Measurements from ENCODE around the gene OR5M8.

OR5M8 gene

GRCh38 chr11:56491270-56491669 is at the start of gene OR5M8:
Gene OR5M8, minus strand, starts transcription at chr11:56491370. Its CDS starts 0 bp downstream, at chr11:56491370.
- no peak for DNase-seq

DNA sequence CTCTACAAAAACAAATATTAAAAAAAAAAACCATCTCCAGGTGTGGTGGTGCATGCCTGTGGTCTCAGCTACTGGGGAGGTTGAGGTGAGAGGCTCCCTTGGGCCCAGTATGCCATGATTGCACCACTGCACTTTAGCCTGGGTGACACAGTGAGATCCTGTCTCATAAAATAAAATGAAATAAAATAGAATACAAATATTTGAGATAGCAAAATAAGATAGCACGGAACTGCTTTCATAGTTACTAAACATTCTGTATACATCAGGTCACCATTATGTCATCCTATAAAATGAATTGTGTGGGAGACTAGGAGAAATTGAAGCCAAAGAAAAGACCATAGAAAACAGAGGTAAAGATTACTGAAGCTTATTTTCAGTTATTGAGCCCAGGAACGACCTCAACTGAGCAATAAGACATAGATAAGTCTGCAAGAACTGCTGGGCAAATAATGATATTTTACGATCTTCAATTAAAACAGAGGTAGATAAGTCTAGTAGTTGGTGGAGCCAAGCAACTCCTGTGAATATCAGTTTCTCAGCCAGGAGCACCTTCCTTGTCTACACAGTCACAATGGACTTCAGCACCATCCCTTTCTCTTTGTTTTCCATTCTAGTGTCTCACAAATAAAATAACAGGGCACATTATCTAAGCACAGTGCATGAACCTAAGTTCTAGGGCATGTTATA is 42.0 kb upstream of the OR5M8 start:
- no peak for DNase-seq

DNA sequence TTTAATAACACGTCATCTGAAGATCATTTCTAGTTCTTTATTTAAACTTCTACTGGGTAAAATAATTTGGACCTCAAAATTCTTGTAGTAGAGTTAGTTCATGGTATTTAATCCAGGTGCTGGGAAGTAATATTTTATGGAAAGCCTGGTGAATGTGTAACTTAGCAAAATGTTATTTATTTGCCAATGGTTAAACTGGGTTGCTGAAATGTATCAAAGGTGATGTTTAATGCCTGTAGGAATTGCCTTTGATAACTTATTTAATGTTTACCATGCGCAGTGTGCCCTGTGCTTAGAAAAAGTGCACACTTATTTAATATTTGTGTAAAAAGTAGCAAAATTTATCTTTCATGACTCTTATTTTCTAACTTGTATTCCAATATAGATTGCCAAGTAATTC is 40.7 kb upstream of the OR5M8 start:
- no peak for DNase-seq

DNA sequence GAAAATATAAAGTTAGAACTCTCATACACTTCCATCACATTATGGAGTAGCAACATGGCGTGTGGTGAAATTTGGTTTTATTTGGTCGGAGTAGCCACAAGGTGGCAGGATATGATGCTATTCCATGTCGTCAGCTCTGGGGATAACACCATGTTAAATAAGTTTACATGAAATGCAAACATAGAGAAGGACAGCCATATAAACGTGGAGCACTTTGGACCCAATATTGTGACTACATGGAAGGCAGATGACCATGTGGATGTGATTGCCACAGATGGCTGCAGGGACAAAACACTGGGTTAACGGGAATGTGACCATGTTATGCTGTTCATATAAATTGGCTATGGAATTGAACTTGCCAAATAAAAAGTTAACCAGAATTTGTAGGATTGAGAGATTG is 30.8 kb upstream of the OR5M8 start:
- no peak for DNase-seq

- DNase-seq: no peak
These were observed 22.1 kb upstream of the OR5M8 start for GRCh38 chr11:56513280-56513679.

- DNase-seq: no peak
These were observed 18.3 kb upstream of the OR5M8 start for GRCh38 chr11:56509439-56509838.

GRCh38 chr11:56497010-56497409 is 5.8 kb upstream of the OR5M8 start:
- DNase-seq: no peak

- DNase-seq: no peak
These were observed 3.9 kb upstream of the OR5M8 start for GRCh38 chr11:56495117-56495516.

- no peak for DNase-seq
These were observed 4.4 kb downstream of the OR5M8 start for GRCh38 chr11:56486801-56487200.

DNA sequence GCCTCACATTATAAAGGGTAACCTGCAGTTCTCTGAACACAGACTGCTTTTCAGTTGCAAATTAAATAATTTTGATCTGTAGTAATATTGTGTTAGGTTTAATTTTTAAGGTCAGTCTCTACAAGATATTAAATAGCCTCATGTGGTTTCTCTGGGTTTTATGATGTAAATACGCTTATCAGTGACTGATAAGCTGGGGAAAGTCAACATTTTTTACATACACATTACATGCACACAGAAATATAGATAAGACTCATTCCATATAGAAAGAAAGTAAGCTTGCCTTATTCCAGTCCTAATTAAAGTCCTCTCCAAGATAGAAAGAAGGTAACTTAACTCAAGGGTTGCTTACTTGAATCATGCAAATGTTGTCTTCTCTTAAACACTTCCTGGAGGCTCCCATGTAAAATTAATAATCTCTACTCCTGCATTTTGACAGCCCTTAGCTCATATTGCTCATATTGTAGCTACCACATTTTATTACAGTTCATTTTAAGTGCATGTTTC is 16.4 kb downstream of the OR5M8 start:
- DNase-seq: no peak

- DNase-seq: no peak
These were observed 17.9 kb downstream of the OR5M8 start, which contains the start of gene OR5M3 for GRCh38 chr11:56473252-56473651. Gene OR5M3, minus strand, starts transcription at chr11:56473352. Its CDS starts 2,855 bp downstream, at chr11:56470497.

GRCh38 chr11:56457076-56457475 is 34.1 kb downstream of the OR5M8 start:
- no peak for DNase-seq

GRCh38 chr11:56453521-56453920 is 37.6 kb downstream of the OR5M8 start:
- no peak for DNase-seq

Measured in NCI-H69 (cell line).